HG03280 (cell line): ENCODE data around the gene USP22.

Source experiments
- ATAC-seq: cut with Tn5 transposase; IDR thresholded peaks from one replicate; pipeline ENCODE4 v1.9.1; 2021; ENCODE audit warnings: mild to moderate bottlenecking, moderate library complexity; ENCODE audit not compliant: unreplicated experiment

The USP22 gene

DNA sequence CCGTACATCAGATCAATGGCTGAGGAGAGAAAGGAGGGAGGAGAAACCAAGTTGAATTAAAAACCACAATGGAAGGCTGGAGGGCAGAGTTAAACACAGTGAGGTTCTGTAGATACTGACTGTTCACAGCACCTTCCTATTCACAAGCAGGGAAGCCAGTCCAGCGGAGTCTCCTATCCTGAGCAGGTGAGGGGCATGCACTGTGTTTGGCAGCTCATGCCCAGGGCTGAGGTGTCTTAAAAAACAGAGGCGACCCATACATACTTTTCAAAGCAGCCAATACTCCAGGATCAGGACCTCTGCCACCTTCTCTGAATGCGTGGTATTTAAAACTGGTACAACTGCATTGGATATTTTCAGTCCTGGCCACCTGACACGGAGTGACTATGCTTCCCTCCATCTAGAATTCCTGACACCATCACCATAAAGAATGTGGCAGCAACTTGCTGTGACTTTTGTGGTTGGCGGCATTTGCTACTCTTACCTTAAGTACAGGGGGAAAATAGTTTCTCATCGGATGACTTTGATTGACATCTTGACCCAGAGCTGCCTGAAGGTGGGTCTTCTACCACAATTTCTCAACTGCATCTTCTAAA, 21.5 kb downstream of the USP22 start:
- ATAC-seq = no peak

GRCh38 chr17:21020622-21021021, 22.2 kb downstream of the USP22 start:
- no peak for ATAC-seq

DNA sequence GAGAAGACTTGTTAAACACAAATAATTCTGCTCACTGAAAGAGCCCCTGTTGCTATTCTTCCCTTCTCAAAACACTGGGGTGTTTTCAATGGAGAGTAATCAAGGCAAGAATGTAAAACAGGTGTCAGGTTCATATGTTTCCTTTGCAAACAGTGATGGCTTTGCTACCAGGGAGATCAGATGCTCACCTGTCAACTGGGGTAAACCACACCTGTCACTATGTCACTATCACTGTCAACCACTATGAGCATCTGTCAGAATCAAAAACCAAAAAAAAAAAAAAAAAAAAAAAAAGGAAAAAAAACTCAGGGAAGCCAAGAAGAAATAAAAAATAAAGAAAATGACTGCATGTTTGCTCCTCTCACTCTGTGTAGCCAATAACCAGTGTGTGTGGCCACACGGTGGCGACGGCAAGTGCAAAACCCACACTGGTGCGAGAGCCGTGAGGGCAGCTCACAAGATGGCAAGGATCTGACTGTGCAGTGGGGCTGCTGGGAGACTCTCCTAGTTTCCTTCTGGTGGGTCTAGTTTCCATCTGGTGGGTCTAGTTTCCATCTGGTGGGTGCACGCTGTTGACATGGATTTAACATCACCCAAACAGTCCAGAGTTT, 22.7 kb downstream of the USP22 start:
- ATAC-seq = no peak

GRCh38 chr17:21018894-21019293, 23.9 kb downstream of the USP22 start:
- no peak for ATAC-seq

DNA sequence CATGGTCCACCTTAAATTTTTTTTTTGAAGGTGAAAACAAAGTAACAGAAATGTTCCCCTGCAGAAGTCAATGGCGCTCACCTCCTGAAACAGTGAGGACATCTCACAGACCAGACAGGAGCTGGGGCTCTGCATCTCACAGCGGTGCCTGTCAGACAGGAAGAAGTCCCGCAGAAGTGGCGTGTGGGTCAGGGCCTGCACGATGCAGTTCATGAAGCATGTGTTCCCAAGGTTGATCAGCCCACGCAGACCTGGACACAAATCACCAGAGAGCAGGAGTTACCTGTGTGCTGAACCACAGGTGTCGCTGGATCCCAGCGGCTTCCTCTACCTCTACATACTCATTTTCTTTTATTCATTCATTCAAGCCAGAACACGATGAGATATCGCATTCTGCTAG, 24.9 kb downstream of the USP22 start:
- ATAC-seq = no peak

- no peak for ATAC-seq
Measured at GRCh38 chr17:21017256-21017655, 25.6 kb downstream of the USP22 start.

- no peak for ATAC-seq
Measured at GRCh38 chr17:21016826-21017225, 26.0 kb downstream of the USP22 start.

DNA sequence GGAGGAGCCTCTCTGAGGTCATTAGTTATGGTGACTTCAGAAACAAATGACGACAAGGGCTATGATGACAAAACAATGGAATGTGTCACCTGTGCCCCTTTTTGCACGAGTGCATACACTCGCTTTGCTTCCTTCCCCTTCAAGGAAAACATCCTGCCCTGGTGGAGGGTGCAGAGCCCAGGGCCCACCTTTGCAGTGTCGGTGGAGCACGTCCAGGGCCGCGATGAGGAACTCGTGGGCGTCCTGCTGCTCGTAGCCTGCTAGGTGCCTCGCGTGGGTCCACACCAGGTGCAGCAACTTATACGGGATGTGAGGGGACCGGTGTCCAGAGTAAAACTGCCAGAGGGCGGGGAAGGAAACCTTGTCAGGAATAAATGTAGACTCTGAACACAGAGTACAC, 27.2 kb downstream of the USP22 start:
- ATAC-seq = no peak

GRCh38 chr17:21014498-21014897, 28.3 kb downstream of the USP22 start:
- no peak for ATAC-seq

DNA sequence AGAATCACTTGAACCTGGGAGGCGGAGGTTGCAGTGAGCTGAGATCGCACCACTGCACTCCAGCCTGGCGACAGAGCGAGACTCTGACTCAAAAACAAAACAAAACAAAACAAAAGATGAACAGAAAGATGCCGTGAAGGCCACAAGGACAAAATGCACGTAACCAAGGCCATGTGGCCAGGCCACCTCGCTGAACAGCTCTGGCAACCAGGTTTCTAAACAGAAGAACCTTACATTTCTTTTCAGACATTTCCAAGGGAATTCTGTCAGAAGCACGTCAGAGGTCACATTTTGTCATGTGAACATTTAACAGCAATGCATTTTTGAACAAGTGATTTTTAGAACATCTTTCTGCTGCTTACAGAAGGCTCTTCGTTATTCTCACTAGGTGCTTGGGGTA, 28.8 kb downstream of the USP22 start:
- no peak for ATAC-seq

- ATAC-seq = no peak
Measured at GRCh38 chr17:21012736-21013135, 30.1 kb downstream of the USP22 start.

DNA sequence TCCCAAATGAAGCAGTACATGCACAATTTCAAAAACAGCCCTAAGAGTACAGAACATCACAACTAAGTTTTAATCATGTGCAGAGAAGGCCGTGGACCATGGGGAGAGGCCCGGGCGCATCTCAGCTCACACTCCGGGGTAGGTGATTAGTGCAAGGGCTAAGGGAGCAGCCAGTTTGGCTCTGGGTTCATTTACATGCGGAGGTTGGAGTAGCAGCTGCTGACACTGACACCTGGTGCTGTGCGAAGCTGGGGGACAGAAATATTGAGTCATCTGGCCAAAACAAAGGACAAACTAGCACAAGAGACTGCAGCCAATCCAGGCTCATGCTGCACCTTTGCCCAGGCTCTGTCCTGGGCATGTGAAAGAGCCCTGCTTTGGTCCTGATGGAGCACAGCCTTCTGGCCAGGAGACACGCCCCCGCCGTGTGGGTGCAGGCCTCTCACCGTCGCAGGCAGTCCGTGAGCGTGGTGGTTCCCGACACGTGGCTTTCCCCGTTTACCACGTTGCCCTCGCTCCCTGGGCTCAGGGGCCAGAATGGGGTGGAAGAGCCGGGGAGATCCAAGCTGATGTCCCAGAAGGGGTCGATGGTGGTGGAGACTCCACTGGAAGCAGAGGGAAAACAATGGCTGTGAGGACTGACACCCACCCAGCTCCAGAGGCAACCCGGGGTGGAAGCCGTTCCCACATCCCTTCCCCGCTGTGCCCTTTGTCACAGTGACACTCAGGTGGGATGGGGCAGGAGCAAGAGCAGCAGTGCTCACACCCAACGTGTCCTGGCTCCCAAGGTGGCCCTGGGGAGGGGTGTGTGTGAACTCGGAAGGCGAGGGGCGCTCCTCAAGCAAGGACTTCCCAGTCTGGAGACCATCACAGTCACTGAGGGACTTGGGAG, 31.9 kb downstream of the USP22 start:
- no peak for ATAC-seq

DNA sequence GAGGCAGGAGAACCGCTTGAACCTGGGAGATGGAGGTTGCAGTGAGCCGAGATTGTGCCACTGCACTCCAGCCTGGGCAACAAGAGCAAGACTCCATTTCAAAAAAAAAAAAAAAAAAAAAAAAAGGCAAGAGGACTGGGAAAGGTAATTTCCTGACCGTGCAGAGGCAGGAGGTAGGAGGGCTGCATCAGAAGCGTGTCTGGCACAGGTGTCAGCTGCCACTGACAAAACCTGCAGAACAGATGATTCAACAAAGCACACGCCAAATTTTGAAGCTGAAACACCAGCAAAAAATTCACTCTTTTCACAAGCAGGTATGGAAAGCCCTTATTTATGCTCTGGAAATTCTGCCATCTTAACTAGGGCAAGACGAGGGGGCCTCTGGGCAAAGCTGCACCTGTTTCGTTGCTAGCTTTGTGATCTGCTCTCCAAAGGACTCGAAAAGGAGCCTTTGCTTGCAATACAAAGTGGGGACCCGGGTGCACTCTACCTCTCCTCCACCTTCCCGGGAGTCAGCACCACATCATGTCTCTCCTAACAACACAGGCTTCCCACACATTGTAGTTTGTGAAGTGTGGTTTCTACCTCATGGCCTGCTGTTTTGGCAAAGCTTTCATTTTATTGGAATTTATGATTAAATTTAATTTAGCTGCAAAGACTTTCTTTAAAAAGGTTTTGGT, 33.7 kb downstream of the USP22 start:
- ATAC-seq = no peak

GRCh38 chr17:21008160-21008915, 34.5 kb downstream of the USP22 start:
- no peak for ATAC-seq

- ATAC-seq = no peak
Measured at GRCh38 chr17:21007646-21008045, 35.2 kb downstream of the USP22 start.

DNA sequence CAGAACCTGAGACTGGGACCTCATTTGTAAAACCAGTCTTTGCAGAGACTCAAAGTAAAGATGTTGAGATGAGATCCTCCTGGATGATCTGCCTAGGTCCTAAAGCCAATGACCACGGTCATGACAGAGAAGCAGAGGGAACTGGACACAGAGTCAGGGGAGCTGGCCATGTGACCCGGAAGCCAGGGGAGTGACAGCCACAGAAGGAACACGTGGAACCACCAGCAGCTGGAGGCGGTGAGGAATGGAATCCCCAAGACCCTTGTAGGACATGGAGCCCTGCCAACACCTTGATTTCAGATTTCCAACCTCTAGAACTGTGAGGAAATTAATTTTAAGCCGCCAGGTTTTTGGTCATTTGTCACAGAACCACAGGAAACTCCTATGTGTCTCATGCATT, 37.0 kb downstream of the USP22 start:
- no peak for ATAC-seq

GRCh38 chr17:21005367-21005766, 37.4 kb downstream of the USP22 start:
- no peak for ATAC-seq

DNA sequence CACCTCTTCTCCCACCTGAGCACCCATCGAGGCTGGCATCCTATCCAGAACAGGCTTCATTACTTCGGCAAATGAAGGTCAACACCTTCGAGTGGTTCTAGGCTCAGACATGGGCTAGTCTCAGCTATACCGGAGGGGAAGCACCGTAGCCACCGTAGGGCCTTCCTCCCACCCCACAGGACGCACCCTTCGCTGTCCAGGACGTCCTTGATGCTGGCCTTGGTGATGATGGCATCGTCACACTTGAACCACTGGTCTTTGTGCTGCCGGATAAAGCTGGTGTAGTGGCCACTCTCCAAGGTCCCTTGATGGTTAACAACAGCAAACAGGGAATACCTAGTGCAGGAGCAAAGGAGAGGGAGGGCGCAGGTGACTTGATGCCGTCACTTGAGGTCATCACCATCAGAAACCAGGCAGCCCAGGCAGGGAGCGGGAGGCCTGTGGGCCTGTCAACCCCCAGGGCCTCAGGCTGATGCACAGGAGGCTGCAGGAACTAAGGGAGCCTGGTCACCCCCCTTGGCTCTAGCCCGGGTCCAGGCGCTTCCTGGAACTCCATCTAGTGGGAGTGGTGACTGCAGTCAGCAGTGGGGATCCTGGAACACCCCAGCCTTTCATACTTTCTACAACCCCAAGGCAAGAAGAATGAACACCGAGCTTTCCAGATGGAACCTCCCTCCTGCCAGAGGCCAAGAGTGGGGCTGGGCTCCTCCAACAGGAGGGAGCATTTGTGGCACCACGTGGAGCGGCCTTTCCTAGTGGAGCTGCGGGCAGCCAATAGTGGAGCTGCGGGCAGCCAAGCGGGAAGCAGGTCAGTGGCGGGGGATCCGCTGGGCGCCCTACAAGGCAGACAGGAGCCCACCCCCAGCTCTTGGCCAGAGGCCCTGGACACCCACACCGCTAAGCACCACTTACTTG, 38.5 kb downstream of the USP22 start:
- ATAC-seq = no peak

DNA sequence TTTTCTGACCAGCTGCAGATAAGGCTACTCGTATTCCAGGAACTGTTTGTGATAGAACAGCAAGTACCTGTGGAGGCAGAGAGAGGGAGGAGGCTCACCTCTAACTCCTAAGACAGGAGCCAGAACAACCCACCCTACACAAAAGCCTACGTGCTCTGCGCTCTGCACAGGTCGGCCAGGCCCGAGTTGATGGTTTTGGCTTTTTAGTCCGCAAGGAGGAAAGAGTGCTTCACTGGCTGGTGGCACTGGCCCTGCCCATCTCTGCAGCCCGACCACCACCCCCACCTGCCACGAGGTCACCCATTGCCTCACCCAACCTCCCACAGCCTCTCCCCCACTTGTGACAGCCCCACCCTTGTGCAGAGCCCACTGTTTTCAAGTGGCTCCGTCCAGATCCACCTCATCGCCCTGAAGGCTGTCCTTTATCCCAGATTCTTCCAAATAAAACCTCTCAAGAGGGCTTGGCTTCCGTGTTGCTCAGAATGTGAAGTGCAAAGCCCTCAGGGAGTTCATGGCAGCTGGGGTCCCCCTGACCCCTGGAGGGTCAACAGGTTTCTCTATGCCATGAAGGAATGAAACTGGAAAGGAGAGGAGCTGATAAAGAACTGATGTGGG, 39.7 kb downstream of the USP22 start:
- no peak for ATAC-seq
